ENCODE results near the gene GPR62. TPM values are rescaled to one million over a fixed set of nuclear protein-coding genes. Genes with fewer than 3 reads are reported as not detected.
"Not testable (repeated sequence)": the region's sequence is repeated elsewhere in the genome, so short reads cannot be mapped to it uniquely, and the experiment has no call there.

GPR62 gene
- total and polyA plus RNA-seq, 4 experiments from 2014 or later, result not detected

- Histone ChIP-seq H3K4me1 (ENCODE audit: insufficient read depth, low read length) (peaks cover 30% of the 10 kb centered on the region), H3K36me3 (ENCODE audit: insufficient read depth, low read length) (peaks cover 19% of the 10 kb centered on the region), H3K27ac (ENCODE audit: low read depth, low read length) (peak overlapping the region; percentile 91)
- H3K4me3 ChIP-seq (ENCODE audit: low read length in 2 of 2); DNase-seq; H3K9me3 Mint-ChIP-seq; H3K27me3 Mint-ChIP-seq; H3K9me3 ChIP-seq (ENCODE audit: control insufficient read depth in 1 of 2, low read length in 2 of 2); H3K27me3 ChIP-seq (ENCODE audit: insufficient read depth, low read length); intact Hi-C loops (cut with micrococcal nuclease): not testable (repeated sequence)
- H3K4me3 Mint-ChIP-seq, result peak overlapping the region in 4 of 8 donors; percentile 26 to 55 (median 42)
- CTCF ChIA-PET (ENCODE audit: partially characterized antibody), result interaction anchor here (1.2 to 5.9 kb wide), 4 partner anchors 8 to 149 kb away, joined by 3 to 29 read pairs (median 16); partner anchors contain the start of genes ABHD14A, ABHD14B and ACY1
- POLR2A ChIA-PET (ENCODE audit: partially characterized antibody), result interaction anchor here (2.7 to 3.3 kb wide), 2 partner anchors 10 to 19 kb away, joined by 53 to 59 read pairs; partner anchors contain the start of genes ABHD14A, ABHD14B and ACY1
- H3K27ac Mint-ChIP-seq, result peak overlapping the region in 4 of 7 donors; percentile 63 to 100 (median 89)
- peaks cover 23 to 32% of the 10 kb centered on the region in 2 donors for H3K36me3 Mint-ChIP-seq
- H3K4me1 Mint-ChIP-seq, result peaks cover 16 to 45% (median 29%) of the 10 kb centered on the region in 4 donors
Measured at GRCh38 chr3:51993657-51994056, 38.5 kb downstream of the GPR62 start.

GRCh38 chr3:51994530-51994929, 39.3 kb downstream of the GPR62 start:
- Histone ChIP-seq H3K27ac (ENCODE audit: low read depth, low read length) (peak overlapping the region; percentile 91), H3K36me3 (ENCODE audit: insufficient read depth, low read length) (peaks cover 19% of the 10 kb centered on the region), H3K9me3 (ENCODE audit: control insufficient read depth in 1 of 2, low read length in 2 of 2) (no peaks in the 10 kb centered on the region), H3K4me1 (ENCODE audit: insufficient read depth, low read length) (peaks cover 30% of the 10 kb centered on the region), H3K4me3 (ENCODE audit: low read length in 2 of 2) (peak overlapping the region; percentile 94 to 95), H3K27me3 (ENCODE audit: insufficient read depth, low read length) (no peaks in the 10 kb centered on the region)
- peak overlapping the region; percentile 99 to 100 (median 100) for H3K27ac Mint-ChIP-seq
- peaks cover 23 to 32% of the 10 kb centered on the region in 2 donors for H3K36me3 Mint-ChIP-seq
- POLR2A ChIA-PET (ENCODE audit: partially characterized antibody), result interaction anchor here (1.7 to 3.3 kb wide), 7 partner anchors 11 to 323 kb away, joined by 4 to 59 read pairs (median 31); partner anchors contain the start of genes ABHD14A, ABHD14B, ACY1 and DUSP7
- peak overlapping the region; percentile 99 to 100 (median 100) for H3K4me3 Mint-ChIP-seq
- peaks cover 16 to 45% (median 29%) of the 10 kb centered on the region in 4 donors for H3K4me1 Mint-ChIP-seq
- no peak for DNase-seq
- H3K27me3 Mint-ChIP-seq, result no peaks in the 10 kb centered on the region
- CTCF ChIA-PET (ENCODE audit: partially characterized antibody), result interaction anchor here (2.1 to 5.9 kb wide), 4 partner anchors 11 to 148 kb away, joined by 9 to 29 read pairs (median 16); partner anchors contain the start of genes ABHD14A, ABHD14B, ACY1 and PARP3
- intact Hi-C loops (cut with micrococcal nuclease), result no loop called here
- H3K9me3 Mint-ChIP-seq, result no peaks in the 10 kb centered on the region

GRCh38 chr3:51995346-51996163, 40.4 kb downstream of the GPR62 start, which contains the start of gene RPL29:
TSS of gene RPL29 (minus strand) at chr3:51995895. CDS start at chr3:51995461, 434 bp downstream.
- ChIA-PET POLR2A (ENCODE audit: partially characterized antibody) (interaction anchor here (0.7 to 3.3 kb wide), 20 partner anchors 9 to 540 kb away, joined by 3 to 59 read pairs (median 4); partner anchors contain the start of genes ABHD14A, ABHD14B, ACY1 and DUSP7), CTCF (ENCODE audit: partially characterized antibody) (interaction anchor here (0.9 to 5.9 kb wide), 8 partner anchors 12 to 149 kb away, joined by 3 to 29 read pairs (median 8); partner anchors contain the start of genes ABHD14A, ABHD14B, ACY1 and DUSP7)
- Histone ChIP-seq H3K9me3 (ENCODE audit: control insufficient read depth in 1 of 2, low read length in 2 of 2) (no peaks in the 10 kb centered on the region), H3K4me1 (ENCODE audit: insufficient read depth, low read length) (peaks cover 30% of the 10 kb centered on the region), H3K4me3 (ENCODE audit: low read length in 2 of 2) (peak within 1 kb of the TSS; percentile 94 to 95), H3K27ac (ENCODE audit: low read depth, low read length) (peak within 1 kb of the TSS; percentile 91), H3K36me3 (ENCODE audit: insufficient read depth, low read length) (peaks cover 19% of the 10 kb centered on the region), H3K27me3 (ENCODE audit: insufficient read depth, low read length) (no peaks in the 10 kb centered on the region)
- H3K36me3 Mint-ChIP-seq, result peaks cover 23 to 32% of the 10 kb centered on the region in 2 donors
- no peaks in the 10 kb centered on the region for H3K27me3 Mint-ChIP-seq
- H3K27ac Mint-ChIP-seq, result peak within 1 kb of the TSS; percentile 99 to 100 (median 100)
- intact Hi-C loops (cut with micrococcal nuclease), result loop anchor here (1.0 to 5.0 kb wide), 4 partner anchors 21 to 493 kb away; partner anchors contain the start of genes ABHD14B, DCAF1, PARP3 and POC1A
- H3K4me3 Mint-ChIP-seq, result peak within 1 kb of the TSS; percentile 99 to 100 (median 100)
- H3K9me3 Mint-ChIP-seq, result no peaks in the 10 kb centered on the region
- DNase-seq, result peak; percentile 91 to 94 (median 94)
- H3K4me1 Mint-ChIP-seq, result peaks cover 16 to 45% (median 29%) of the 10 kb centered on the region in 4 donors

GRCh38 chr3:51997172-51997571, 42.0 kb downstream of the GPR62 start:
- Mint-ChIP-seq H3K27me3 (no peaks in the 10 kb centered on the region), H3K4me1 (peaks cover 17 to 42% (median 31%) of the 10 kb centered on the region in 4 donors), H3K27ac (peak overlapping the region in 5 of 7 donors; percentile 4 to 85 (median 66)), H3K9me3 (no peaks in the 10 kb centered on the region), H3K36me3 (peaks cover 19 to 29% of the 10 kb centered on the region in 2 donors), H3K4me3 (peak overlapping the region; percentile 21 to 81 (median 60))
- intact Hi-C loops (cut with micrococcal nuclease), result loop anchor here (5.0 kb wide), 1 partner anchor 495 kb away; the partner anchor contains the start of gene DCAF1
- CTCF ChIA-PET (ENCODE audit: partially characterized antibody), result interaction anchor here (1.0 to 1.3 kb wide), 2 partner anchors 14 to 59 kb away, joined by 3 to 5 read pairs; partner anchors contain the start of genes ACY1 and DUSP7
- Histone ChIP-seq H3K36me3 (ENCODE audit: insufficient read depth, low read length) (peaks cover 19% of the 10 kb centered on the region), H3K27ac (ENCODE audit: low read depth, low read length) (no peak overlapping the region), H3K4me3 (ENCODE audit: low read length in 2 of 2) (no peak overlapping the region), H3K4me1 (ENCODE audit: insufficient read depth, low read length) (peaks cover 41% of the 10 kb centered on the region), H3K27me3 (ENCODE audit: insufficient read depth, low read length) (no peaks in the 10 kb centered on the region), H3K9me3 (ENCODE audit: control insufficient read depth in 1 of 2, low read length in 2 of 2) (no peaks in the 10 kb centered on the region)
- POLR2A ChIA-PET (ENCODE audit: partially characterized antibody), result no interaction called here
- no peak for DNase-seq

- no peak overlapping the region for H3K4me3 Mint-ChIP-seq
- intact Hi-C loops (cut with micrococcal nuclease), result loop anchor here (5.0 kb wide), 1 partner anchor 496 kb away; the partner anchor contains the start of gene DCAF1
- H3K27me3 ChIP-seq (ENCODE audit: insufficient read depth, low read length), result no peaks in the 10 kb centered on the region
- H3K9me3 Mint-ChIP-seq, result no peaks in the 10 kb centered on the region
- peaks cover 36% of the 10 kb centered on the region for H3K4me1 ChIP-seq (ENCODE audit: insufficient read depth, low read length)
- H3K36me3 Mint-ChIP-seq, result peaks cover 15 to 22% of the 10 kb centered on the region in 2 donors
- no peak overlapping the region for H3K27ac Mint-ChIP-seq
- H3K4me3 ChIP-seq (ENCODE audit: low read length in 2 of 2), result no peak overlapping the region
- ChIA-PET CTCF (ENCODE audit: partially characterized antibody) (interaction anchor here (1.0 to 1.4 kb wide), 4 partner anchors 15 to 147 kb away, joined by 3 to 7 read pairs (median 4); partner anchors contain the start of genes ACY1 and DUSP7), POLR2A (ENCODE audit: partially characterized antibody) (interaction anchor here (0.6 to 1.4 kb wide), 2 partner anchors 55 to 414 kb away, joined by 3 read pairs; no protein-coding TSS in a partner anchor)
- no peak overlapping the region for H3K27ac ChIP-seq (ENCODE audit: low read depth, low read length)
- peaks cover 16 to 36% (median 27%) of the 10 kb centered on the region in 4 donors for H3K4me1 Mint-ChIP-seq
- H3K27me3 Mint-ChIP-seq, result no peaks in the 10 kb centered on the region
- H3K36me3 ChIP-seq (ENCODE audit: insufficient read depth, low read length), result peaks cover 13% of the 10 kb centered on the region
- H3K9me3 ChIP-seq (ENCODE audit: control insufficient read depth in 1 of 2, low read length in 2 of 2), result no peaks in the 10 kb centered on the region
- DNase-seq, result no peak
Measured at GRCh38 chr3:51997935-51998596, 42.9 kb downstream of the GPR62 start.

GRCh38 chr3:51998774-51999173, 43.6 kb downstream of the GPR62 start:
- intact Hi-C loops (cut with micrococcal nuclease), result loop anchor here (5.0 kb wide), 1 partner anchor 496 kb away; the partner anchor contains the start of gene DCAF1
- Histone ChIP-seq H3K4me1 (ENCODE audit: insufficient read depth, low read length) (peaks cover 31% of the 10 kb centered on the region), H3K9me3 (ENCODE audit: control insufficient read depth in 1 of 2, low read length in 2 of 2) (no peaks in the 10 kb centered on the region), H3K27me3 (ENCODE audit: insufficient read depth, low read length) (no peaks in the 10 kb centered on the region), H3K36me3 (ENCODE audit: insufficient read depth, low read length) (peaks cover 12% of the 10 kb centered on the region), H3K4me3 (ENCODE audit: low read length in 2 of 2) (no peak overlapping the region), H3K27ac (ENCODE audit: low read depth, low read length) (no peak overlapping the region)
- no peaks in the 10 kb centered on the region for H3K27me3 Mint-ChIP-seq
- H3K4me3 Mint-ChIP-seq, result no peak overlapping the region
- H3K9me3 Mint-ChIP-seq, result no peaks in the 10 kb centered on the region
- peaks cover 14 to 18% of the 10 kb centered on the region in 2 donors for H3K36me3 Mint-ChIP-seq
- POLR2A ChIA-PET (ENCODE audit: partially characterized antibody), result interaction anchor here (1.4 kb wide), 1 partner anchor 54 kb away, joined by 3 read pairs; no protein-coding TSS in a partner anchor
- DNase-seq, result no peak
- CTCF ChIA-PET (ENCODE audit: partially characterized antibody), result interaction anchor here (1.0 to 1.4 kb wide), 2 partner anchors 56 to 146 kb away, joined by 3 to 7 read pairs; no protein-coding TSS in a partner anchor
- peaks cover 16 to 31% (median 22%) of the 10 kb centered on the region in 4 donors for H3K4me1 Mint-ChIP-seq
- no peak overlapping the region for H3K27ac Mint-ChIP-seq

Measured in CD4-positive, alpha-beta memory T cell (primary cell).